ENCODE results near the gene OGFOD3. TPM values are rescaled to one million over a fixed set of nuclear protein-coding genes. Genes with fewer than 3 reads are reported as not detected.

The OGFOD3 gene
- total RNA-seq, 4 donors from 2014 or later, result 12.4 to 30.1 (median 24.0) TPM

GRCh38 chr17:82444941-82445521, 26.6 kb upstream of the OGFOD3 start:
- TF ChIP-seq, protein P1, sequence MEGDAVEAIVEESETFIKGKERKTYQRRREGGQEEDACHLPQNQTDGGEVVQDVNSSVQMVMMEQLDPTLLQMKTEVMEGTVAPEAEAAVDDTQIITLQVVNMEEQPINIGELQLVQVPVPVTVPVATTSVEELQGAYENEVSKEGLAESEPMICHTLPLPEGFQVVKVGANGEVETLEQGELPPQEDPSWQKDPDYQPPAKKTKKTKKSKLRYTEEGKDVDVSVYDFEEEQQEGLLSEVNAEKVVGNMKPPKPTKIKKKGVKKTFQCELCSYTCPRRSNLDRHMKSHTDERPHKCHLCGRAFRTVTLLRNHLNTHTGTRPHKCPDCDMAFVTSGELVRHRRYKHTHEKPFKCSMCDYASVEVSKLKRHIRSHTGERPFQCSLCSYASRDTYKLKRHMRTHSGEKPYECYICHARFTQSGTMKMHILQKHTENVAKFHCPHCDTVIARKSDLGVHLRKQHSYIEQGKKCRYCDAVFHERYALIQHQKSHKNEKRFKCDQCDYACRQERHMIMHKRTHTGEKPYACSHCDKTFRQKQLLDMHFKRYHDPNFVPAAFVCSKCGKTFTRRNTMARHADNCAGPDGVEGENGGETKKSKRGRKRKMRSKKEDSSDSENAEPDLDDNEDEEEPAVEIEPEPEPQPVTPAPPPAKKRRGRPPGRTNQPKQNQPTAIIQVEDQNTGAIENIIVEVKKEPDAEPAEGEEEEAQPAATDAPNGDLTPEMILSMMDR (IDR thresholded peaks at IDR 0.05), result no peak
- no peak for TF ChIP-seq POLR2A (IDR thresholded peaks at IDR 0.05)
- Histone ChIP-seq H3K9me3 (no peaks in the 10 kb centered on the region), H3K27ac (peak overlapping the region in 1 of 4 donors; percentile 31), H3K4me1 (peaks cover 0 to 44% (median 18%) of the 10 kb centered on the region in 4 donors), H3K4me3 (no peak overlapping the region), H3K36me3 (peaks cover 0 to 48% (median 0%) of the 10 kb centered on the region in 3 donors), H3K27me3 (no peaks in the 10 kb centered on the region)
- no peak for DNase-seq

GRCh38 chr17:82444284-82444893, 26.0 kb upstream of the OGFOD3 start:
- Histone ChIP-seq H3K4me1 (peaks cover 0 to 50% (median 15%) of the 10 kb centered on the region in 4 donors), H3K4me3 (no peak overlapping the region), H3K27ac (no peak overlapping the region), H3K27me3 (no peaks in the 10 kb centered on the region), H3K9me3 (no peaks in the 10 kb centered on the region), H3K36me3 (peaks cover 0 to 48% (median 0%) of the 10 kb centered on the region in 3 donors)
- no peak for DNase-seq
- TF ChIP-seq, protein P1 (IDR thresholded peaks at IDR 0.05), result no peak
- no peak for TF ChIP-seq POLR2A (IDR thresholded peaks at IDR 0.05)

DNA sequence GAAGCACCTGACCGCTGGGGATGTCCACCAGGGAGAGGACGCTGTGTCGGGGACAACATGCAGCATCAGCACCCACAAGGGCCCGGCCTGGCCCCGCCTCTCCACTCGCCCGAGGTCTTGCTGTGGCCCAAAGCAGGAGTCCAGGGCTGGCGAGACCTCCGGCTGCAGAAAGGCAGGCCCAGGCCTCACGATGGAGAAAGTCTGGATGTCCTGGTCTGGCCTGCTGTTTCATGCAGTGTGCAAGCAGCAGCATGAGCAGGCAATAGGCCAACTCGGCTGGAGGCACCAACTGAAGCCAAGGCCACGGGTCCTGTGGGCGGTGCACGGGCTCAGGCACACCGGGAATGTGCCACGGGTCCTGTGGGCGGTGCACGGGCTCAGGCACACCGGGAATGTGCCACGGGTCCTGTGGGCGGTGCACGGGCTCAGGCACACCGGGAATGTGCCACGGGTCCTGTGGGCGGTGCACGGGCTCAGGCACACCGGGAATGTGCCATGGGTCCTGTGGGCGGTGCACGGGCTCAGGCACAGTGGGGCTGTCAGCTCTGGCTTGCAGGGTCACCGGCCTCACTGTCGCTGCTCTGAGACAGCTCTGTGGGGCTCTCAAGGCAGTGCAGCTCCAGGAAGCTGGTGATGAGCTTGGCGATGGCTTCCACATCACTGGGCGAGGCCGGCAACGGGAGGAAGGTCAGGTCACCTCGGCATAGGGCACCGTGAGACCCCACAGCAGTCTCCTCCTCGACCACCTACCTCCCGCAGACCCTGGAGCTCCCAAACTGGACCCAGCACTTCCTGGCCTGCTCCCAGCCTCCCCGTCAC, 25.3 kb upstream of the OGFOD3 start:
- Histone ChIP-seq H3K27me3 (no peaks in the 10 kb centered on the region), H3K27ac (no peak overlapping the region), H3K4me3 (no peak overlapping the region), H3K36me3 (peaks cover 0 to 48% (median 0%) of the 10 kb centered on the region in 3 donors), H3K9me3 (no peaks in the 10 kb centered on the region), H3K4me1 (peaks cover 0 to 45% (median 11%) of the 10 kb centered on the region in 4 donors)
- TF ChIP-seq, protein P1 (IDR thresholded peaks at IDR 0.05), result no peak
- TF ChIP-seq POLR2A (IDR thresholded peaks at IDR 0.05), result no peak
- no peak for DNase-seq

GRCh38 chr17:82442643-82443464, 24.5 kb upstream of the OGFOD3 start:
- Histone ChIP-seq H3K4me1 (peaks cover 0 to 43% (median 11%) of the 10 kb centered on the region in 4 donors), H3K9me3 (no peaks in the 10 kb centered on the region), H3K4me3 (no peak overlapping the region), H3K27ac (no peak overlapping the region), H3K36me3 (peaks cover 0 to 48% (median 0%) of the 10 kb centered on the region in 3 donors), H3K27me3 (no peaks in the 10 kb centered on the region)
- TF ChIP-seq, protein P1 (IDR thresholded peaks at IDR 0.05), result no peak
- no peak for TF ChIP-seq POLR2A (IDR thresholded peaks at IDR 0.05)
- no peak for DNase-seq

Measured in Peyer's patch (tissue), 4 donors.